SK-N-SH treated with all-trans-retinoic acid at 6 μM for 48 hours (cell line): ENCODE measurements around the gene ARHGDIB.

ENCODE experiments used
- ATAC-seq: fragments of 200-7000 bp; cut with Tn5 transposase; 3 replicates; pipeline ENCODE4 v1.9.1; 2020; ENCODE audit warnings: mild to moderate bottlenecking, moderate library complexity
- ARNTL ChIP-seq: fragments of 450-650 bp; formaldehyde crosslinking; IDR thresholded peaks from 2 replicates; pipeline ENCODE4 v1.5.0; 2020; ENCODE audit warnings: low read depth, mild to moderate bottlenecking, moderate library complexity, borderline replicate concordance
- BACH2 ChIP-seq: fragments of 250-450 bp; sonication (Bioruptor Pico); IDR thresholded peaks from 2 replicates; pipeline ENCODE4 v1.9.0; 2021; ENCODE audit warnings: mild to moderate bottlenecking, borderline replicate concordance
- CSDC2 ChIP-seq: fragments of 250-450 bp; sonication (Bioruptor Pico); IDR thresholded peaks from 2 replicates; pipeline ENCODE4 v1.5.0; 2020; ENCODE audit warnings: mild to moderate bottlenecking, moderate library complexity
- ESRRG ChIP-seq: fragments of 250-450 bp; sonication (Bioruptor Pico); IDR thresholded peaks from 2 replicates; pipeline ENCODE4 v1.6.1; 2021; ENCODE audit warnings: mild to moderate bottlenecking
- GLIS3 ChIP-seq: fragments of 250-450 bp; sonication (Bioruptor Pico); IDR thresholded peaks from 2 replicates; pipeline ENCODE4 v1.5.0; 2020; ENCODE audit warnings: mild to moderate bottlenecking, moderate library complexity
- ISL1 ChIP-seq: fragments of 250-450 bp; sonication (Bioruptor Pico); IDR thresholded peaks from 2 replicates; pipeline ENCODE4 v2.1.2; 2022; ENCODE audit warnings: mild to moderate bottlenecking, moderate library complexity
- OSR1 ChIP-seq: fragments of 250-450 bp; sonication (Bioruptor Pico); IDR thresholded peaks from 2 replicates; pipeline ENCODE4 v1.8.0; 2022; ENCODE audit warnings: moderate library complexity, mild to moderate bottlenecking, inconsistent platforms
- POU6F1 ChIP-seq: fragments of 250-450 bp; sonication (Bioruptor Pico); IDR thresholded peaks from 2 replicates; pipeline ENCODE4 v1.8.0; 2021; ENCODE audit warnings: low read depth, mild to moderate bottlenecking, moderate library complexity, borderline replicate concordance
- PPARA ChIP-seq: fragments of 250-450 bp; sonication (Bioruptor Pico); IDR thresholded peaks from 2 replicates; pipeline ENCODE4 v1.5.0; 2020; ENCODE audit warnings: mild to moderate bottlenecking, borderline replicate concordance
- RARB ChIP-seq: fragments of 250-450 bp; sonication (Bioruptor Pico); IDR thresholded peaks from 2 replicates; pipeline ENCODE4 v1.8.0; 2021; ENCODE audit warnings: mild to moderate bottlenecking, moderate library complexity
- SNAI2 ChIP-seq: fragments of 250-450 bp; sonication (Bioruptor Pico); IDR thresholded peaks from 2 replicates; pipeline ENCODE4 v1.5.0; 2020; ENCODE audit warnings: mild to moderate bottlenecking, moderate library complexity
- TCF4 ChIP-seq: fragments of 250-450 bp; sonication (Bioruptor Pico); IDR thresholded peaks from 2 replicates; pipeline ENCODE4 v1.8.0; 2021; ENCODE audit warnings: mild to moderate bottlenecking, moderate library complexity, borderline replicate concordance
- TOX ChIP-seq: fragments of 250-450 bp; sonication (Bioruptor Pico); IDR thresholded peaks from 2 replicates; pipeline ENCODE4 v1.8.0; 2021; ENCODE audit warnings: mild to moderate bottlenecking, moderate library complexity, borderline replicate concordance
- ZC3H10 ChIP-seq: fragments of 250-450 bp; sonication (Bioruptor Pico); IDR thresholded peaks from 2 replicates; pipeline ENCODE4 v1.5.1; 2021; ENCODE audit warnings: mild to moderate bottlenecking, moderate library complexity
- ZFP3 ChIP-seq: fragments of 250-450 bp; sonication (Bioruptor Pico); IDR thresholded peaks from 2 replicates; pipeline ENCODE4 v1.5.0; 2020; ENCODE audit warnings: mild to moderate bottlenecking, moderate library complexity
- ZFP30 ChIP-seq: fragments of 450-650 bp; formaldehyde crosslinking; IDR thresholded peaks from 2 replicates; pipeline ENCODE4 v1.5.0; 2022; ENCODE audit warnings: mild to moderate bottlenecking, moderate library complexity
- ZNF565 ChIP-seq: fragments of 450-650 bp; formaldehyde crosslinking; conservative IDR thresholded peaks from 2 replicates; pipeline ENCODE4 v1.5.0; 2020; ENCODE audit warnings: low read depth, mild to moderate bottlenecking, moderate library complexity
- ZNF70 ChIP-seq: fragments of 450-650 bp; formaldehyde crosslinking; IDR thresholded peaks from 2 replicates; pipeline ENCODE4 v1.5.0; 2020; ENCODE audit warnings: mild to moderate bottlenecking, moderate library complexity
- ZNF8 ChIP-seq: fragments of 450-650 bp; formaldehyde crosslinking; IDR thresholded peaks from 2 replicates; pipeline ENCODE4 v1.5.0; 2020; ENCODE audit warnings: mild to moderate bottlenecking, moderate library complexity
- TF ChIP-seq, protein P1 (sequence below): fragments of 250-450 bp; sonication (Bioruptor Pico); IDR thresholded peaks from 2 replicates; pipeline ENCODE4 v1.5.1; 2020; ENCODE audit warnings: low read depth, mild to moderate bottlenecking, moderate library complexity
- TF ChIP-seq, protein P2 (sequence below): fragments of 250-450 bp; sonication (Bioruptor Pico); IDR thresholded peaks from 2 replicates; pipeline ENCODE4 v1.8.0; 2020; ENCODE audit warnings: mild to moderate bottlenecking, moderate library complexity, borderline replicate concordance
- TF ChIP-seq, protein P3 (sequence below): fragments of 250-450 bp; sonication (Bioruptor Pico); IDR thresholded peaks from 2 replicates; pipeline ENCODE4 v1.5.1; 2021; ENCODE audit warnings: mild to moderate bottlenecking, moderate library complexity
- TF ChIP-seq, protein P4 (sequence below): fragments of 250-450 bp; sonication (Bioruptor Pico); IDR thresholded peaks from 2 replicates; pipeline ENCODE4 v1.5.0; 2020; ENCODE audit warnings: mild to moderate bottlenecking, moderate library complexity

Gene ARHGDIB

DNA sequence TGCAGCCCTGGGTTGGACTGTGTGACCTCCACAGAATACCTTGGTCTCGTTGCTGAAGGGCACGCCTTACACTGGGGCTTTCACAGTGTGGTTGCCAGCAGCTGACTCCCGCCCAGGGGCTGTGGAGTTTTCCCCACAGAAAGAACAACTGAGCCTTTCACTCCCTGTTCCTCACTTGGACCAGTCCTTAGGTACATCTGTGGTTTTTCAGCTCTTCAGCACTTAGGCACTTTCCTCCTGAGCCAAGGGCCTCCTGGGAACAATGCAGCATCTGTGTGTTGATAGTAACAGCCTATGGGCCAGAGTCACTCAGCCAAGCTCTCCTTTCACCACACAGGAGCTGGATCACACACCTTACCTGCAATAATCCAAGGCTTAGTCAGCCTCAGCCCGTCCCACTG, 48.0 kb downstream of the ARHGDIB start:
- no peak; the same call in 2 of the 3 replicates for ATAC-seq
- no peak for TF ChIP-seq POU6F1
- TF ChIP-seq ZNF70 (CRISPR knock-in tag), result no peak
- TF ChIP-seq, protein P1, sequence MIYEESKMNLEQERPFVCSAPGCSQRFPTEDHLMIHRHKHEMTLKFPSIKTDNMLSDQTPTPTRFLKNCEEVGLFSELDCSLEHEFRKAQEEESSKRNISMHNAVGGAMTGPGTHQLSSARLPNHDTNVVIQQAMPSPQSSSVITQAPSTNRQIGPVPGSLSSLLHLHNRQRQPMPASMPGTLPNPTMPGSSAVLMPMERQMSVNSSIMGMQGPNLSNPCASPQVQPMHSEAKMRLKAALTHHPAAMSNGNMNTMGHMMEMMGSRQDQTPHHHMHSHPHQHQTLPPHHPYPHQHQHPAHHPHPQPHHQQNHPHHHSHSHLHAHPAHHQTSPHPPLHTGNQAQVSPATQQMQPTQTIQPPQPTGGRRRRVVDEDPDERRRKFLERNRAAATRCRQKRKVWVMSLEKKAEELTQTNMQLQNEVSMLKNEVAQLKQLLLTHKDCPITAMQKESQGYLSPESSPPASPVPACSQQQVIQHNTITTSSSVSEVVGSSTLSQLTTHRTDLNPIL (CRISPR knock-in tag), result no peak
- TF ChIP-seq, protein P2, sequence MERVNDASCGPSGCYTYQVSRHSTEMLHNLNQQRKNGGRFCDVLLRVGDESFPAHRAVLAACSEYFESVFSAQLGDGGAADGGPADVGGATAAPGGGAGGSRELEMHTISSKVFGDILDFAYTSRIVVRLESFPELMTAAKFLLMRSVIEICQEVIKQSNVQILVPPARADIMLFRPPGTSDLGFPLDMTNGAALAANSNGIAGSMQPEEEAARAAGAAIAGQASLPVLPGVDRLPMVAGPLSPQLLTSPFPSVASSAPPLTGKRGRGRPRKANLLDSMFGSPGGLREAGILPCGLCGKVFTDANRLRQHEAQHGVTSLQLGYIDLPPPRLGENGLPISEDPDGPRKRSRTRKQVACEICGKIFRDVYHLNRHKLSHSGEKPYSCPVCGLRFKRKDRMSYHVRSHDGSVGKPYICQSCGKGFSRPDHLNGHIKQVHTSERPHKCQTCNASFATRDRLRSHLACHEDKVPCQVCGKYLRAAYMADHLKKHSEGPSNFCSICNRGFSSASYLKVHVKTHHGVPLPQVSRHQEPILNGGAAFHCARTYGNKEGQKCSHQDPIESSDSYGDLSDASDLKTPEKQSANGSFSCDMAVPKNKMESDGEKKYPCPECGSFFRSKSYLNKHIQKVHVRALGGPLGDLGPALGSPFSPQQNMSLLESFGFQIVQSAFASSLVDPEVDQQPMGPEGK (CRISPR knock-in tag), result no peak
- no peak for TF ChIP-seq TOX (CRISPR knock-in tag)
- TF ChIP-seq CSDC2 (CRISPR knock-in tag), result no peak

- TF ChIP-seq ARNTL (CRISPR knock-in tag) (no peak), TCF4 (CRISPR knock-in tag) (no peak), ISL1 (CRISPR knock-in tag) (no peak), ZFP30 (CRISPR knock-in tag) (no peak), ZNF565 (CRISPR knock-in tag) (no peak), PPARA (CRISPR knock-in tag) (no peak), ZNF8 (CRISPR knock-in tag) (no peak), GLIS3 (CRISPR knock-in tag) (no peak), OSR1 (no peak), ZFP3 (CRISPR knock-in tag) (no peak), TOX (CRISPR knock-in tag) (no peak), POU6F1 (no peak)
- TF ChIP-seq, protein P3, sequence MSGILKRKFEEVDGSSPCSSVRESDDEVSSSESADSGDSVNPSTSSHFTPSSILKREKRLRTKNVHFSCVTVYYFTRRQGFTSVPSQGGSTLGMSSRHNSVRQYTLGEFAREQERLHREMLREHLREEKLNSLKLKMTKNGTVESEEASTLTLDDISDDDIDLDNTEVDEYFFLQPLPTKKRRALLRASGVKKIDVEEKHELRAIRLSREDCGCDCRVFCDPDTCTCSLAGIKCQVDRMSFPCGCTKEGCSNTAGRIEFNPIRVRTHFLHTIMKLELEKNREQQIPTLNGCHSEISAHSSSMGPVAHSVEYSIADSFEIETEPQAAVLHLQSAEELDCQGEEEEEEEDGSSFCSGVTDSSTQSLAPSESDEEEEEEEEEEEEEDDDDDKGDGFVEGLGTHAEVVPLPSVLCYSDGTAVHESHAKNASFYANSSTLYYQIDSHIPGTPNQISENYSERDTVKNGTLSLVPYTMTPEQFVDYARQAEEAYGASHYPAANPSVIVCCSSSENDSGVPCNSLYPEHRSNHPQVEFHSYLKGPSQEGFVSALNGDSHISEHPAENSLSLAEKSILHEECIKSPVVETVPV (CRISPR knock-in tag), result no peak
- TF ChIP-seq, protein P4, sequence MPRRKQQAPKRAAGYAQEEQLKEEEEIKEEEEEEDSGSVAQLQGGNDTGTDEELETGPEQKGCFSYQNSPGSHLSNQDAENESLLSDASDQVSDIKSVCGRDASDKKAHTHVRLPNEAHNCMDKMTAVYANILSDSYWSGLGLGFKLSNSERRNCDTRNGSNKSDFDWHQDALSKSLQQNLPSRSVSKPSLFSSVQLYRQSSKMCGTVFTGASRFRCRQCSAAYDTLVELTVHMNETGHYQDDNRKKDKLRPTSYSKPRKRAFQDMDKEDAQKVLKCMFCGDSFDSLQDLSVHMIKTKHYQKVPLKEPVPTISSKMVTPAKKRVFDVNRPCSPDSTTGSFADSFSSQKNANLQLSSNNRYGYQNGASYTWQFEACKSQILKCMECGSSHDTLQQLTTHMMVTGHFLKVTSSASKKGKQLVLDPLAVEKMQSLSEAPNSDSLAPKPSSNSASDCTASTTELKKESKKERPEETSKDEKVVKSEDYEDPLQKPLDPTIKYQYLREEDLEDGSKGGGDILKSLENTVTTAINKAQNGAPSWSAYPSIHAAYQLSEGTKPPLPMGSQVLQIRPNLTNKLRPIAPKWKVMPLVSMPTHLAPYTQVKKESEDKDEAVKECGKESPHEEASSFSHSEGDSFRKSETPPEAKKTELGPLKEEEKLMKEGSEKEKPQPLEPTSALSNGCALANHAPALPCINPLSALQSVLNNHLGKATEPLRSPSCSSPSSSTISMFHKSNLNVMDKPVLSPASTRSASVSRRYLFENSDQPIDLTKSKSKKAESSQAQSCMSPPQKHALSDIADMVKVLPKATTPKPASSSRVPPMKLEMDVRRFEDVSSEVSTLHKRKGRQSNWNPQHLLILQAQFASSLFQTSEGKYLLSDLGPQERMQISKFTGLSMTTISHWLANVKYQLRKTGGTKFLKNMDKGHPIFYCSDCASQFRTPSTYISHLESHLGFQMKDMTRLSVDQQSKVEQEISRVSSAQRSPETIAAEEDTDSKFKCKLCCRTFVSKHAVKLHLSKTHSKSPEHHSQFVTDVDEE, result no peak
- ATAC-seq, result no peak
Measured at GRCh38 chr12:14911131-14911530, 50.3 kb downstream of the ARHGDIB start.

- ATAC-seq, result no peak
- TF ChIP-seq ZNF8 (CRISPR knock-in tag) (no peak), ISL1 (CRISPR knock-in tag) (no peak), BACH2 (CRISPR knock-in tag) (no peak), ESRRG (CRISPR knock-in tag) (no peak), ARNTL (CRISPR knock-in tag) (no peak), SNAI2 (CRISPR knock-in tag) (no peak), RARB (no peak), POU6F1 (no peak), CSDC2 (CRISPR knock-in tag) (no peak), ZC3H10 (CRISPR knock-in tag) (no peak), ZNF70 (CRISPR knock-in tag) (no peak)
- TF ChIP-seq, protein P3 (CRISPR knock-in tag), result no peak
Measured at GRCh38 chr12:14910090-14910915, 51.1 kb downstream of the ARHGDIB start.
